ENCODE results near the gene CCDC13.

CCDC13 gene

GRCh38 chr3:42733501-42734262 lies 39.4 kb downstream of the CCDC13 start:
- no peak for DNase-seq (ENCODE audit: low spot score)

- DNase-seq (ENCODE audit: low spot score), result no peak
Observed at GRCh38 chr3:42732829-42733459, 40.1 kb downstream of the CCDC13 start.

GRCh38 chr3:42732196-42732828 lies 40.7 kb downstream of the CCDC13 start:
- peak; percentile 26 for DNase-seq (ENCODE audit: low spot score)

GRCh38 chr3:42731476-42732195 lies 41.4 kb downstream of the CCDC13 start:
- no peak for DNase-seq (ENCODE audit: low spot score)

- DNase-seq (ENCODE audit: low spot score), result no peak
Observed at GRCh38 chr3:42730706-42731420, 42.2 kb downstream of the CCDC13 start.

- no peak for DNase-seq (ENCODE audit: low spot score)
Observed at GRCh38 chr3:42730294-42730693, 42.8 kb downstream of the CCDC13 start.

GRCh38 chr3:42729404-42730145 lies 43.5 kb downstream of the CCDC13 start:
- no peak for DNase-seq (ENCODE audit: low spot score)

GRCh38 chr3:42728668-42729364 lies 44.2 kb downstream of the CCDC13 start:
- no peak for DNase-seq (ENCODE audit: low spot score)

GRCh38 chr3:42728056-42728455 lies 45.0 kb downstream of the CCDC13 start:
- DNase-seq (ENCODE audit: low spot score), result no peak

GRCh38 chr3:42725454-42725853 lies 47.6 kb downstream of the CCDC13 start:
- no peak for DNase-seq (ENCODE audit: low spot score)

- no peak for DNase-seq (ENCODE audit: low spot score)
Observed at GRCh38 chr3:42723219-42723618, 49.8 kb downstream of the CCDC13 start.

Data from SW480 (cell line).